Ectodermal cell (in vitro differentiated cells): ENCODE measurements around the gene SIGLEC11.
A peak's percentile ranks its signal among the peaks of the same experiment; 100 is the strongest.
"Not testable (repeated sequence)": the region's sequence is repeated elsewhere in the genome, so short reads cannot be mapped to it uniquely, and the experiment has no call there.

Experiments
- H3K27ac ChIP-seq: 2 replicates; pipeline ENCODE4 v1.7.0; 2013; ENCODE audit warnings: mild to moderate bottlenecking, low read depth, low read length; ENCODE audit not compliant: insufficient read depth, poor library complexity, severe bottlenecking
- H3K27me3 ChIP-seq: 2 replicates; pipeline ENCODE4 v1.7.0; 2013; ENCODE audit warnings: mild to moderate bottlenecking, low read length; ENCODE audit not compliant: insufficient read depth, control insufficient read depth, poor library complexity, severe bottlenecking
- H3K36me3 ChIP-seq: one replicate; pipeline ENCODE4 v1.7.0; 2013; ENCODE audit warnings: low read length; ENCODE audit not compliant: control insufficient read depth, insufficient read depth
- H3K4me1 ChIP-seq: one replicate; pipeline ENCODE4 v1.7.0; 2013; ENCODE audit warnings: low read length; ENCODE audit not compliant: control insufficient read depth, insufficient read depth
- H3K4me3 ChIP-seq: 2 replicates; pipeline ENCODE4 v1.7.0; 2013; ENCODE audit warnings: low read depth, low read length, control low read depth; ENCODE audit not compliant: insufficient read depth
- H3K9me3 ChIP-seq: 2 replicates; pipeline ENCODE4 v1.7.0; 2013; ENCODE audit warnings: mild to moderate bottlenecking, low read length, moderate library complexity; ENCODE audit not compliant: control insufficient read depth
- WGBS, 2 experiments: methylation state at CpG; one replicate each; pipeline ENCODE4 v1.1.7; 2013; ENCODE audit warnings: missing lambda C conversion rate in 2 of 2; 5-methylcytosine and 5-hydroxymethylcytosine counted together

Gene SIGLEC11

DNA sequence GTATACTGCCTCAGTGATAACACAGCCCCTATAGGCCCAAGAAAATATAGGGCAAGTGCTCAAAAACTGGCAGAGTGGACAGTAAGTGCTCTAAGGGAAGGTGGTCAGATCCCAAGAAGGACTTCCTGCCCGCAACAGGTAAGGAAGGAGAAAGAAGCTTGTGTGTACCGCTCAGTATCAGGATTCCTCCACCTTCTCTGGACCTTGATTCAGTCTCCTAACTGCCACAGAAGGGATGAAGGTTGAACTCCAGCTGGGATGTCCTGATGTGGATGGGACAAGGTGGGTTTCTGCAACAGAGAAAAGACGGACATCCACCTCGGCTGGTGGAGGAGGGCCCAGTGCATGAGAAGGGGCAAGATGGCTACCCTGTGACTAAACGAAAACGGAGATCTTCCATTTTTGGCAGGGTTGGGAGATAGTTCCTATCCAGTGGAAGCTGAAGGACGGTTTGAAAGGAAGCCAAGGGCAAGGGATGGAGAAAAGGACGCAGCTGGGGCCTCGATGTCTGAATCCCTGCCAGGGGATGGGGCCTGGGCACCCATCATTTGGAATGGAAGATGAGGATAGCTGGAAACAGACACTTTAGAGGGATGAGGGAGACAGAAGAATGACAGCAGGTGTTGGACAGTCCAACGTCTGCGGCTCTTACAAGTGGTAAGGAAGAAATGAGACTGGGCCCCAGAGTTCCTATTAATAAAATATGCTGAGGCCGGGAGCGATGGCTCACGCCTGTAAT, 33.3 kb downstream of the SIGLEC11 start:
- H3K27me3 ChIP-seq: no peaks in the 10 kb centered on the region
- no peaks in the 10 kb centered on the region for H3K9me3 ChIP-seq
- WGBS, 2 experiments: 92 to 93% methylated on average over 14 of the region's 14 CpGs
- H3K36me3 ChIP-seq: peaks cover 23% of the 10 kb centered on the region
- peak overlapping the region; percentile 78 for H3K4me3 ChIP-seq
- H3K27ac ChIP-seq: no peak overlapping the region
- H3K4me1 ChIP-seq: peaks cover 15% of the 10 kb centered on the region

DNA sequence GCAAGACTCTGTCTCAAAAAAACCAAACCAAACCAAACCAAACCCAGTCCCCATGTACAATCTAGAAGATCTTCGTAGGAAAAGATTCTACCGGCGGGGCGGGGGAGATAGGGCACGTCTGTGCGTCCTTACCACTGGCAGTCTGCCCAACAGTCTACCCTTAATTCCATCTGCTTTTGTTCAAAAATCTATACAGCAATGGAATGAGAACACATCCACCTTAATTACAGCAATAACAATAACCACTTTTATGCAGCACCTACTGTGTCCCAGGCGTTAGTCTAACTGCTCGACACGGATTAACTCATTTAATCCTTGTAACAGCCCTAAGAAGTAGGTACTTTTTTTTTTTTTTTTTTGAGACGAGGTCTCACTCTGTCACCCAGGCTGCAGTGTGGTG, 34.5 kb downstream of the SIGLEC11 start:
- Histone ChIP-seq H3K9me3 (no peaks in the 10 kb centered on the region), H3K4me1 (peaks cover 19% of the 10 kb centered on the region), H3K36me3 (peaks cover 23% of the 10 kb centered on the region), H3K4me3 (no peak overlapping the region), H3K27me3 (no peaks in the 10 kb centered on the region), H3K27ac (no peak overlapping the region)
- 94 to 98% methylated on average over 10 of the region's 10 CpGs for WGBS, 2 experiments

DNA sequence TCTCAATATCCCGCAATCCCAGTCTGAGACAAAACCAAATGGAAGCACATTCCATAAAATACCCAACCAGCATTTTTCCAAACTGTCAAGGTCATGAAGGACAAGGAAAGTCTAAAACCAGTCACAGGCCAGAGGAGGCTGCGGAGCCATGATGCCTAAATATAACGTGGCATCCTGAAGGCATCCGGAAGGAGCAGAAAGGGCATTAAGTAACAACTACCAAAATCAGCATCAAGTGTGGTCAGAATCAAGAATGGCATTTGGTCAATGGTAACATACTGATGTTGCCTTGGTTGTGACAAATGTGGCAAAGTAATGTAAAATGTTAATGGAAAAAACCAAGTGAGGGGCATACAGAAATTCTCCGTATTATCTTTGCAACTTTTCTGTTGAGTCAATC, 35.5 kb downstream of the SIGLEC11 start:
- WGBS, 2 experiments: 95 to 97% methylated on average over 5 of the region's 5 CpGs
- Histone ChIP-seq H3K27ac (no peak overlapping the region), H3K4me1 (peaks cover 19% of the 10 kb centered on the region), H3K4me3 (no peak overlapping the region), H3K9me3 (no peaks in the 10 kb centered on the region), H3K36me3 (peaks cover 23% of the 10 kb centered on the region), H3K27me3 (no peaks in the 10 kb centered on the region)

DNA sequence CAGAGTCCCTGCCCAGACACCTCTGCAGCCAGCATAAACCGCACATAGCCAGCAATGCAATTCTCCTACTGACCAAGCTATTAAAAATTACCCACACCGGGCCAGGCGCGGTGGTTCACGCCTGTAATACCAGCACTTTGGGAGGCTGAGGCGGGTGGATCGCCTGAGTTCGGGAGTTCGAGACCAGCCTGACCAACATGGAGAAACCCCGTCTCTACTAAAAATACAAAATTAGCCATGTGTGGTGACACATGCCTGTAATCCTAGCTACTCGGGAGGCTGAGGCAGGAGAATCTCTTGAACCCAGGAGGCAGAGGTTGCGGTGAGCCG, 36.1 kb downstream of the SIGLEC11 start:
- not testable (repeated sequence) for H3K27me3 ChIP-seq, H3K27ac ChIP-seq, H3K4me3 ChIP-seq, H3K9me3 ChIP-seq
- Histone ChIP-seq H3K36me3 (peaks cover 23% of the 10 kb centered on the region), H3K4me1 (peaks cover 19% of the 10 kb centered on the region)
- WGBS, 2 experiments: 94% methylated on average over 13 of the region's 13 CpGs

DNA sequence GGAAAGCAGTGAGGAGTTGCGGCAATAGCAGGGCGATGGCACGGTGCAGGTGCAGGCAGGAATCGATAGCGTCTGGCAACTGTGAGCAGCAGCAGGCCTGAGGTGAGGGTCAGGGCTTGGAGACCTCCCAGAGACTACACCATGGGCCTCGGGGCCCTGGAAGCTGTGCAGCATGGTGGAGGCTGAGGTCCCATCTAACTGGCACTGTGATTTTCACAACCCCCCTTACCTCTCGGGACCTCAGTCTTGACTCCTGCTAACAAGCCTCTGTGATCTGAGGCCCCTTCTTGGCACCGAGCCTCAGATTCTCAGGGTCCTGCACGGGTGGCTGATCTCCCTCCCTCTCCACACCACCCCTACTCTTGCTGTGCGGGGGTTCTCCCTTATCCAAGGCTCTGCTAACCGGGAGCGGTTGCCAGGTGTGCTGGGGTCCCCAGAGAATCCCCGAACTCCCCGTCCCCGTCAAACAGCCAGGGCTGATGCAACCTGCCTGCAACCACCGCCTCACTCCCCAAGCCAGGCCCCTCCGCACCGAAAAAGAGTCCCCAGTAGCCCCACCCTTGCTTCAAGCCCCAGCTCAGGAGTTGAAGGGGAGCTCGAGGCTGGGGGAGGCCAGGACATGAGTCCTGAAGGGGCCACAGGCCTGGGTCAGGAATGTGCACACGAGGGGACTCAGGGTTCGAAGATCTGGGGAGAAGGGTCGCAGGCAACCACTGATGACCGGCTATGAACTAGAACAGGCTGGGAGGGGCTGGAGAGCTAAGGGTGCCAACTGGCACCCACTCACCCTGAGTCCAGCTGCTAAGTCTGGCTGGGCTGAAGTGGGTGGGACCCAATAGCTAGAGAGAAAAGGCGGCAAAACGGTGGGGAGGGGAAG, 36.7 kb downstream of the SIGLEC11 start:
- Histone ChIP-seq H3K27me3 (no peaks in the 10 kb centered on the region), H3K4me1 (peaks cover 19% of the 10 kb centered on the region), H3K4me3 (no peak overlapping the region), H3K27ac (no peak overlapping the region), H3K9me3 (no peaks in the 10 kb centered on the region), H3K36me3 (peaks cover 23% of the 10 kb centered on the region)
- 93% methylated on average over 25 of the region's 25 CpGs for WGBS, 2 experiments

DNA sequence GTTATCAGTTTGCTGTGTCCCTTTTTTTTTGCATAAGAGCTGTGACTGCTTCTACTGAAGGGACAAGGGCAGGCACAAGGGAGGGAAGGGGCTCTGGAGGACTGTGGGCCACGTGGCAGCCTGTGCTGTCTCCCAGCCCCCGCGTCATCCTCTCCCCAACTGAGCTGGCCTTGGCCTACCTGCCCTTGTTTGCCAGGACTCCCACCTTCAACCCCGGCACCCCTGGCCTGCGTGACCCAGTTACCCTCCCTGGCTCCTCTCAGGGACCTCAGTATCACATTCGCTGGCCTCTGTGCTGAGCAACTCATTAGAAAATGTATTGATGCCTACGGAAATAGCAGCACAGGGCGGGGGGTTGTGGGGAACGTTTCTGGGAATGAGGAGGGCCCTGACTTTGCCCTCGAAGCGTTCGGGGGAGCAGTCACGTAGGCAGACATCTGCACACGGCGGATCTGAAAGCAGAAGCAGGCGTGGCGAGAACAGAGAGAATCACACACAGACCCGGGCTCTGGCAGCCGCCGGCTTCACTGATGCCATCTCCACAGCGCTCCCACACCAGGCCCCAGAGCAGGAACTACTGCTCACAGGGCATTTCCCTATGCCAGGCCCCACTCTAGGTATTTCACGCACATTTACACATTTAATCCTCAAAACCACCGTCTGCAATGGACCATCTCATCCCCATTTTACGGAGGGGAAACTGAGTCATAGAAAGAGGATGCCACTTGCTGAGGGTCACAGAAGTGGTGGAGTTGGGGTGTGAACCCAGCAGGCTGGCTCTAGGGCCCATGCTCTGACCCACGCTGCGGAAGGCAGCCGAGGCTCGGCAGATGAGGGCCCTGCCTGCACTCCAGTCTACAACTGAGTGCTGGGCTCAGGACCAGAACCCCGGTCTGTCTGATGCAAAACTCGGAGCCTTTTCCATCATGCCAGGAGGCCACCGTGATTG, 37.6 kb downstream of the SIGLEC11 start:
- Histone ChIP-seq H3K4me3 (no peak overlapping the region), H3K27ac (no peak overlapping the region), H3K27me3 (no peaks in the 10 kb centered on the region), H3K36me3 (peaks cover 23% of the 10 kb centered on the region), H3K4me1 (peaks cover 19% of the 10 kb centered on the region), H3K9me3 (no peaks in the 10 kb centered on the region)
- 93 to 94% methylated on average over 31 of the region's 31 CpGs for WGBS, 2 experiments

DNA sequence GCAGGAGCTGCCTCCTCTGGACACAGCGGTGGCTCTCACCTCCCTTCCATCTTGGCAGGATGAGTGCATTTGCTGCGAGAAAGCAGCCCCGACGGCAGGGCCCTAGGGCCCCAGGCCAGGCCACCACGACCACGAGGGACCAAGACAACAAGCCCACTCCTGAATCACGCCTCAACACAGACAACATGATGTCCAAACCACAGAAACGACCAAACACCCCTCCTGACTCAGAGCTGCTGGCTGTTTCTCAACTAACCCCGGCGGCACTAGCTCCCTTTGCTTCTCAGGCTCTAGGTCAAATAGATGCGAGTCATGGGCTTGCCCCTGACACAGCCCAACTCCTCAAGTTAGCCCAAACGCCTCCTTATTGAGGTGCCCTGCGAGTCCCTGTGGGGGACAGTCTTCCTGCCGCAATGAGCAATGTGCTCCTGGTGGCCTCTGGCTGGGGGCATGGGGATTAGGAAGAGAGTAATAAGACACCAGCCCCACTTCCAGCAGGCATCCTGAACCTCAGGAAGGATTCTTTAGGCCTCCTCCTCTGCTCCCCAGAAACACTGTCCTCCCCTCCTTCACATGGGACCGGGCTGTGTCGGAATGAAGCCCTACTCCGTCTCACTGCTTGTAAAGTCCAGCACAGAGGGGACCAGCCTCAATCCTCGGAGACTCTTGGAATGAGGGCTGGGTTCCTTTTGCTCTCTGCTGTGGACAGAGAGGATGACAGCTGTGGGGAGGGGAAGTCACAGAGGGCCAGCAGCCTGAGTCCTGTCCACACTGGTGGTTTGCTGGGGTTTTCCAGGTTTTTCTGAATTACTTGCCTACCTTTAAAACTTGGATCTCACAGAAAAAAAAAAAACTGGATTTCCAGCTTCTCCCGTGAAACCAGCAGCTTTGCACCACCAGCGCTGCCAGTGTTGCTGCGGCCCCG, 38.8 kb downstream of the SIGLEC11 start:
- Histone ChIP-seq H3K9me3 (no peaks in the 10 kb centered on the region), H3K36me3 (peaks cover 14% of the 10 kb centered on the region), H3K27ac (no peak overlapping the region), H3K4me3 (no peak overlapping the region), H3K27me3 (no peaks in the 10 kb centered on the region), H3K4me1 (peaks cover 15% of the 10 kb centered on the region)
- WGBS, 2 experiments: 91 to 92% methylated on average over 22 of the region's 22 CpGs

DNA sequence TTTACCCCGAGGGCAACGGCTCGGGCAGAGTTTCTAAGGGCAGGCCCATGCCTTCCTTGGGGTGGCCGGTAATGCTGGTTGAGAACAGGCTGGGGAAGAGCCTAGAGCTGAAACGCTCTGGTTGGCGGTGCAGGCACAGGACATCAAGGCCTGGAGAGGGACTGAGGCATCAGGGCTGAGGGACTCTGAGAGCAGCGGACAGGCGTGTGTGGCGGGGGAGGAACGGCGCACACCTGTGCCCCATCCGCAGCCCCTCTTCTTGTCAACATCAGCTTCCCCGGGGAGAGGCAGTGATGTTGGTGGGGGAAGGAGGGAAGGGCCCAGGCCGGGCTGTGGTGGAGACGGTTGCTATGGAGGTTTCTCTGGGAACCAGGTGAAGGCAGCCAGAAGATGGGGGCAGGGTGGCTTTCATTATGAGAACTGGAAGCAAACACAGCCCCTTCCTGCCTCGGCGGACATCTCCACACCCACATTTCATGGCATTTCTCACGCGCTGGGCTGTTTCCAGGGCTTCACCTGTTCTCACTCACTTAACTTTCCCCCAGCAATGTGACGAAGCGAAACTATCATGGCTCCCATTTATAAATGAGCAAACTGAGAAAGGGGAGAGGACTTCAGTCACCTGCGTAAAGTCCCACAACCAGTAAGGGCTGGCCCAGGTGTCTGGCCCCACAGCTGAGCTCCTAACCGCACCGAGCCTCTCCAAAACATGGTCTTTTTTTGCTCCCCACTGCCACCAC, 40.2 kb downstream of the SIGLEC11 start:
- Histone ChIP-seq H3K27me3 (no peaks in the 10 kb centered on the region), H3K4me3 (no peak overlapping the region), H3K36me3 (peaks cover 10% of the 10 kb centered on the region), H3K4me1 (peaks cover 14% of the 10 kb centered on the region), H3K9me3 (no peaks in the 10 kb centered on the region), H3K27ac (no peak overlapping the region)
- WGBS, 2 experiments: 94 to 96% methylated on average over 24 of the region's 24 CpGs

DNA sequence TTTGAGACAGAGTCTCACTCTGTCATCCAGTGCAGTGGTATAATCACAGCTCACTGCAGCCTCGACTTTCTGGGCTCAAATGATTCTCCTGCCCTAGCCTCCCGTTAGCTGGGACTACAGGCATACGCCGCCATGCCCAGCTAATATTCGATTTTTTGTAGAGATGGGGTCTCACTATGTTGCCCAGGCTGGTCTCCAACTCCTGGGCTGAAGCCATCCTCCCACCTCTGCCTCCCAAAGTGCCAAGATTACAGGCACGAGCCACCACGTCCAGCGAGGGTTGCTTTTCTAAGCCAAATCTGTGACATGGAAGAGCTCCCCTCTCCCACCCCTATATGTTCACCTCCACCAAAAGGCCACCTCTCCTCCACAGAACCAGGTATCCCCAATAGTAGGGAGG, 42.9 kb downstream of the SIGLEC11 start:
- H3K9me3 ChIP-seq: no peaks in the 10 kb centered on the region
- peaks cover 19% of the 10 kb centered on the region for H3K36me3 ChIP-seq
- no peak overlapping the region for H3K4me3 ChIP-seq
- no peaks in the 10 kb centered on the region for H3K27me3 ChIP-seq
- H3K4me1 ChIP-seq: peaks cover 13% of the 10 kb centered on the region
- H3K27ac ChIP-seq: no peak overlapping the region
- WGBS, 2 experiments: 92% methylated on average over 8 of the region's 8 CpGs
